HepG2 (cell line): ENCODE measurements around the gene MYL11. TPM values are rescaled to one million over a fixed set of nuclear protein-coding genes. Genes with fewer than 3 reads are reported as not detected.

ENCODE experiments used
- DMAP1 ChIP-seq: IDR thresholded peaks from 2 replicates; pipeline ENCODE4 v1.6.1; 2016
- FOSL1 ChIP-seq: sonication (generic); formaldehyde crosslinking; IDR thresholded peaks from 2 replicates; pipeline ENCODE4 v1.9.0; 2021; ENCODE audit warnings: missing genetic modification reagents, borderline replicate concordance
- HNF1A ChIP-seq, 2 experiments: sonication (generic) in 1 of 2; formaldehyde crosslinking in 1 of 2; IDR thresholded peaks; 2 replicates each; pipeline versions ENCODE4 v1.4.0 to v1.6.1; 2016 to 2020; ENCODE audit warnings: borderline replicate concordance in 1 of 2, low read depth in 1 of 2, mild to moderate bottlenecking in 1 of 2, missing genetic modification reagents in 1 of 2
- NCOR1 ChIP-seq: fragments of 200-600 bp; sonication (generic); IDR thresholded peaks from 2 replicates; pipeline ENCODE4 v1.7.0; 2017; ENCODE audit warnings: antibody characterized with exemption, low read length, borderline replicate concordance
- PAX8 ChIP-seq: sonication (generic); formaldehyde crosslinking; IDR thresholded peaks from 2 replicates; pipeline ENCODE4 v1.8.0; 2022; ENCODE audit warnings: mild to moderate bottlenecking, missing genetic modification reagents, borderline replicate concordance
- PBX2 ChIP-seq: IDR thresholded peaks from 2 replicates; pipeline ENCODE4 v1.6.1; 2016; ENCODE audit warnings: control low read depth
- RCOR2 ChIP-seq: IDR thresholded peaks from 2 replicates; pipeline ENCODE4 v1.6.1; 2016; ENCODE audit warnings: missing biosample characterization, missing genetic modification reagents
- SP1 ChIP-seq, 2 experiments: fragments of 450-650 bp in 1 of 2; sonication (generic) in 1 of 2; formaldehyde crosslinking in 1 of 2; IDR thresholded peaks; 2 replicates each; pipeline versions ENCODE4 v1.4.0 to v1.6.1; 2016 to 2020; ENCODE audit warnings: missing genetic modification reagents in 1 of 2
- SP140L ChIP-seq: sonication (generic); formaldehyde crosslinking; IDR thresholded peaks from 2 replicates; pipeline ENCODE4 v1.4.0; 2020; ENCODE audit warnings: missing genetic modification reagents, borderline replicate concordance
- TCF7 ChIP-seq: sonication (generic); IDR thresholded peaks from 2 replicates; pipeline ENCODE4 v1.6.1; 2016; ENCODE audit warnings: antibody characterized with exemption, low read depth
- ZFP91 ChIP-seq: sonication (generic); formaldehyde crosslinking; IDR thresholded peaks from 2 replicates; pipeline ENCODE4 v1.9.0; 2022; ENCODE audit warnings: missing genetic modification reagents, mild to moderate bottlenecking, borderline replicate concordance
- ZMYM4 ChIP-seq: sonication (generic); formaldehyde crosslinking; IDR thresholded peaks from 2 replicates; pipeline ENCODE4 v1.8.1; 2023; ENCODE audit warnings: mild to moderate bottlenecking, missing genetic modification reagents
- ZNF350 ChIP-seq: sonication (generic); formaldehyde crosslinking; IDR thresholded peaks from 2 replicates; pipeline ENCODE4 v1.4.0; 2020; ENCODE audit warnings: mild to moderate bottlenecking, low read depth, missing genetic modification reagents, borderline replicate concordance
- ZNF530 ChIP-seq: sonication (generic); formaldehyde crosslinking; IDR thresholded peaks from 2 replicates; pipeline ENCODE4 v1.5.0; 2020; ENCODE audit warnings: low read depth, mild to moderate bottlenecking, missing genetic modification reagents
- ZNF652 ChIP-seq: IDR thresholded peaks from 2 replicates; pipeline ENCODE4 v1.6.1; 2016; ENCODE audit warnings: low read depth, borderline replicate concordance
- ZNF780A ChIP-seq: sonication (generic); formaldehyde crosslinking; IDR thresholded peaks from 2 replicates; pipeline ENCODE4 v1.8.0; 2022; ENCODE audit warnings: mild to moderate bottlenecking, missing genetic modification reagents, moderate library complexity
- ZNF782 ChIP-seq: sonication (generic); formaldehyde crosslinking; IDR thresholded peaks from 2 replicates; pipeline ENCODE4 v1.4.0; 2020; ENCODE audit warnings: missing genetic modification reagents, mild to moderate bottlenecking, borderline replicate concordance
- ZSCAN21 ChIP-seq: sonication (generic); formaldehyde crosslinking; IDR thresholded peaks from 2 replicates; pipeline ENCODE4 v1.8.0; 2022; ENCODE audit warnings: mild to moderate bottlenecking, missing genetic modification reagents, moderate library complexity, borderline replicate concordance
- polyA plus RNA-seq, 8 experiments: library from polyadenylated mRNA; depleted of rRNA in 3 of 8; stranded (reverse) in 7 of 8; unstranded in 1 of 8; fragments of >200 nt; fragmentation: Illumina TruSeq in 4 of 8; extraction: Trizol in 4 of 8; gene quantifications; 2 replicates each; pipeline versions ENCODE4 v1.2.1 to v1.2.3, GENCODE V29; 2011 to 2016; ENCODE audit warnings: low read depth in 4 of 8, missing spikeins in 1 of 8, mixed read lengths in 1 of 8; ENCODE audit not compliant: insufficient read depth in 1 of 8
- total RNA-seq, 5 experiments: library from RNA; depleted of rRNA; stranded (reverse); fragments of >200 nt; fragmentation: Illumina TruSeq; extraction: Trizol; gene quantifications; 2 replicates each; pipeline ENCODE4 v1.2.3, GENCODE V29; 2016; ENCODE audit warnings: low read depth in 1 of 5
- TF ChIP-seq, protein P1 (sequence below): sonication (generic); formaldehyde crosslinking; IDR thresholded peaks from 2 replicates; pipeline ENCODE4 v1.9.0; 2021; ENCODE audit warnings: missing genetic modification reagents, mild to moderate bottlenecking, borderline replicate concordance

Gene MYL11
- total and polyA plus RNA-seq, 2 of the 13 experiments (the other 11 are each of a cell fraction or from before 2014, with no cell fraction given), result not detected

DNA sequence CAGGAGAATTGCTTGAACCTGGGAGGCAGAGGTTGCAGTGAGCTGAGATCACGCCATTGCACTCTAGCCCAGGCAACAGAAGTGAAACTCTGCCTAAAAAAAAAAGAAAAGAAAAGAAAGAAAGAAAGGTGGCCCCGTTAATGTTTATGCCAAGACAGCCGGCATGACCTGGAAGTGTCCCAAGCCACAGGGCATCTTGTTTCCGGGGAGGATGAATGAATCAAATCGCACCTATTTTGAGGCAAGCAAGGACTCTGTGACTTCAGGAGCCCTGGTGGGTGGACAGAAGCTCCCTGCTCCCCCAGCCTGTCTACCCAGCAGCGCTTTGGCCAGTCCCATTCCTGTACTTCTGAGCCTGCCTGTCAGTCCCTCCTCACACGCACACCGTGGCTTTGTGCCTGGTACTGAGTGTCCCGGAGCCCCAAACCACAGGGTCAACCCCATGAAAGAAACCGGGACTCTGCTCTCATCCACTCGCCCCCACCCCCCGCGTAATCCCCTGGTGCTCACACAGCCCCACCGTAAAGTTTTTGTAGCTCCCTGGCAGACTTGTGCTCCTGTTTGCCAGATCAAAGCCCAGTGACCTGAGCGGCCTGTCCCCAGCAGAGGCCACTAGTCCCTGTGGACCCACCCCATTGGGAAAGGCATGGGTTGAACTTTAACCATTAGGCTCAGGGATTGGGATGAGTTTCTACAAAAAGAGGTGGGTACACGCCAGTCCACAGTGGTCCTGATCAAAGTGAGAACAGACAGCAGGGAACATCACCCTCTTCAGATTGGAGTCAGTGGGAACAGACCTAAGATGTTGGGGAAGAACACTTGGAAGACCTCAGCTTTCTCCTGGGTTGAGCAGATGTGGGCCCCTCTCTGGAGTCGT is 38.8 kb upstream of the MYL11 start (continued):
- TF ChIP-seq, protein P1, sequence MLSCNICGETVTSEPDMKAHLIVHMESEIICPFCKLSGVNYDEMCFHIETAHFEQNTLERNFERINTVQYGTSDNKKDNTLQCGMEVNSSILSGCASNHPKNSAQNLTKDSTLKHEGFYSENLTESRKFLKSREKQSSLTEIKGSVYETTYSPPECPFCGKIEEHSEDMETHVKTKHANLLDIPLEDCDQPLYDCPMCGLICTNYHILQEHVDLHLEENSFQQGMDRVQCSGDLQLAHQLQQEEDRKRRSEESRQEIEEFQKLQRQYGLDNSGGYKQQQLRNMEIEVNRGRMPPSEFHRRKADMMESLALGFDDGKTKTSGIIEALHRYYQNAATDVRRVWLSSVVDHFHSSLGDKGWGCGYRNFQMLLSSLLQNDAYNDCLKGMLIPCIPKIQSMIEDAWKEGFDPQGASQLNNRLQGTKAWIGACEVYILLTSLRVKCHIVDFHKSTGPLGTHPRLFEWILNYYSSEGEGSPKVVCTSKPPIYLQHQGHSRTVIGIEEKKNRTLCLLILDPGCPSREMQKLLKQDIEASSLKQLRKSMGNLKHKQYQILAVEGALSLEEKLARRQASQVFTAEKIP (CRISPR knock-in tag), result no peak
- TF ChIP-seq RCOR2 (CRISPR knock-in tag) (peak; percentile 31; the same call in 1 of the 2 replicates), ZNF652 (CRISPR knock-in tag) (peak; percentile 79; the same call in 1 of the 2 replicates), PBX2 (CRISPR knock-in tag) (0 out of 2 replicates have a peak, but pooled peaks have one; percentile 6), TCF7 (peak; percentile 79), ZNF350 (peak; percentile 45), ZMYM4 (peak; percentile 64), DMAP1 (CRISPR knock-in tag) (peak; percentile 72), PAX8 (CRISPR knock-in tag) (no peak), ZNF782 (0 out of 2 replicates have a peak, but pooled peaks have one; percentile 32), ZNF530 (no peak), HNF1A (IDR thresholded peaks at IDR 0.05; ENCODE audit: low read depth) (peak; percentile 92), HNF1A (CRISPR knock-in tag; IDR thresholded peaks at IDR 0.05; ENCODE audit: borderline replicate concordance) (peak; percentile 96; the same call in 1 of the 2 replicates), FOSL1 (CRISPR knock-in tag) (no peak), ZFP91 (peak; percentile 83), SP1 (IDR thresholded peaks at IDR 0.05) (no peak), SP1 (CRISPR knock-in tag; IDR thresholded peaks at IDR 0.05) (peak; percentile 44; the same call in 1 of the 2 replicates), ZSCAN21 (CRISPR knock-in tag) (peak; percentile 17; the same call in 1 of the 2 replicates), SP140L (peak; percentile 78; the same call in 1 of the 2 replicates), ZNF780A (CRISPR knock-in tag) (no peak), NCOR1 (peak; percentile 90)
